ENCODE results near the gene RCN1. TPM values are rescaled to one million over a fixed set of nuclear protein-coding genes. Genes with fewer than 3 reads are reported as not detected.

The RCN1 gene
- total and polyA plus RNA-seq, 2 donors (not counting 3 experiments of a cell fraction or from before 2014, with no cell fraction given): 174 to 285 TPM

DNA sequence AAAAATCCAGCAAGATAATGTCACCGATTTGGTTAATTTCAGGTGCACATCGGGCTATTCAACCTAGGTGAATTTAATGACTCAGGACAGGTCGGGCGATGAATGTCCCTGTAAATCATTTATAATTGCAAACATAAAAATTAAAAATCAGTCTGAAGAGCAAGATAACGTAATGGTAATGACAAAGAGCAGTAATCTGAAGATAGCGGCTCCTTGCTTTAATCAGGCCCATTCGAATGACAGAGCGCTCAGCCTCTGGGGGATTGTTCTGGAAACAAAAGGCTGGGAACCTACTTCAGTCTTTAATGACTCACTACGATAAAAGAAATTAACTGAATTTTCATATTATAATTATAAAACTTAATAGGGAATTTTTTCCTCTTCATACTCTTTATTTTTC, 61.3 kb downstream of the RCN1 start:
- Histone ChIP-seq H3K9me1 (replicated peaks; ENCODE audit: control insufficient read depth, extremely low read depth, insufficient read depth, low read length) (no peaks in the 10 kb centered on the region), H3K4me3 (replicated peaks in 1 of 3; ENCODE audit: insufficient read depth in 1 of 3, low read depth in 1 of 3, low read length in 3 of 3) (no peak overlapping the region), H3K79me2 (ENCODE audit: control insufficient read depth, insufficient read depth, low read length) (no peaks in the 10 kb centered on the region), H3K4me2 (ENCODE audit: insufficient read depth, low read length) (no peak overlapping the region), H2AFZ (ENCODE audit: low read depth, low read length) (no peak overlapping the region), H3K27ac (ENCODE audit: insufficient read depth, low read depth, low read length) (no peak overlapping the region), H3K27me3 (ENCODE audit: control insufficient read depth in 2 of 2, insufficient read depth in 2 of 2, low read length in 2 of 2) (no peaks in the 10 kb centered on the region), H3K36me3 (ENCODE audit: control insufficient read depth in 2 of 2, extremely low read depth in 1 of 2, insufficient read depth in 2 of 2, low read length in 2 of 2) (no peaks in the 10 kb centered on the region), H3K9ac (replicated peaks; ENCODE audit: extremely low read depth, insufficient read depth, low read length) (no peak overlapping the region), H3K9me3 (replicated peaks; ENCODE audit: control insufficient read depth, insufficient read depth, low read length) (no peaks in the 10 kb centered on the region), H4K20me1 (replicated peaks; ENCODE audit: control insufficient read depth, extremely low read depth, insufficient read depth, low read length) (no peaks in the 10 kb centered on the region), H3K4me1 (ENCODE audit: control insufficient read depth, extremely low read depth, insufficient read depth, low read length) (peaks cover 2% of the 10 kb centered on the region)
- dilution Hi-C loops (cut with MboI; ENCODE audit: extremely low pct_ligation_motif_present, low sequenced_read_pairs): loop anchor here (25.0 kb wide), 1 partner anchor 115 kb away; no protein-coding TSS in a partner anchor
- ChIA-PET POLR2A (no interaction called here), CTCF (interaction anchor here (3.4 to 6.2 kb wide), 2 partner anchors 15 to 100 kb away, joined by 16 to 97 read pairs; no protein-coding TSS in a partner anchor)
- BruUV-seq (replicated peaks): no TSS peak
- TF ChIP-seq FOS (IDR thresholded peaks at IDR 0.05; ENCODE audit: borderline replicate concordance, insufficient read depth, low read length) (no peak), POLR2A (IDR thresholded peaks at IDR 0.05; ENCODE audit: low read depth, low read length) (no peak), GATA2 (IDR thresholded peaks at IDR 0.05; ENCODE audit: insufficient read depth, insufficient read length, low read depth, low read length) (no peak), EZH2 (IDR thresholded peaks at IDR 0.05; ENCODE audit: borderline replicate concordance, low read depth, low read length, severe bottlenecking) (no peak), JUN (IDR thresholded peaks at IDR 0.05; ENCODE audit: borderline replicate concordance, insufficient read depth, insufficient read length, low read depth) (no peak), MYC (IDR thresholded peaks at IDR 0.05; ENCODE audit: low read depth, low read length) (no peak)
- TF ChIP-seq, protein P1, sequence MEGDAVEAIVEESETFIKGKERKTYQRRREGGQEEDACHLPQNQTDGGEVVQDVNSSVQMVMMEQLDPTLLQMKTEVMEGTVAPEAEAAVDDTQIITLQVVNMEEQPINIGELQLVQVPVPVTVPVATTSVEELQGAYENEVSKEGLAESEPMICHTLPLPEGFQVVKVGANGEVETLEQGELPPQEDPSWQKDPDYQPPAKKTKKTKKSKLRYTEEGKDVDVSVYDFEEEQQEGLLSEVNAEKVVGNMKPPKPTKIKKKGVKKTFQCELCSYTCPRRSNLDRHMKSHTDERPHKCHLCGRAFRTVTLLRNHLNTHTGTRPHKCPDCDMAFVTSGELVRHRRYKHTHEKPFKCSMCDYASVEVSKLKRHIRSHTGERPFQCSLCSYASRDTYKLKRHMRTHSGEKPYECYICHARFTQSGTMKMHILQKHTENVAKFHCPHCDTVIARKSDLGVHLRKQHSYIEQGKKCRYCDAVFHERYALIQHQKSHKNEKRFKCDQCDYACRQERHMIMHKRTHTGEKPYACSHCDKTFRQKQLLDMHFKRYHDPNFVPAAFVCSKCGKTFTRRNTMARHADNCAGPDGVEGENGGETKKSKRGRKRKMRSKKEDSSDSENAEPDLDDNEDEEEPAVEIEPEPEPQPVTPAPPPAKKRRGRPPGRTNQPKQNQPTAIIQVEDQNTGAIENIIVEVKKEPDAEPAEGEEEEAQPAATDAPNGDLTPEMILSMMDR (IDR thresholded peaks at IDR 0.05; ENCODE audit: extremely low read depth in 1 of 2, insufficient read depth in 1 of 2, low read depth in 1 of 2, low read length in 2 of 2): no peak
- TF ChIP-seq, protein P2, sequence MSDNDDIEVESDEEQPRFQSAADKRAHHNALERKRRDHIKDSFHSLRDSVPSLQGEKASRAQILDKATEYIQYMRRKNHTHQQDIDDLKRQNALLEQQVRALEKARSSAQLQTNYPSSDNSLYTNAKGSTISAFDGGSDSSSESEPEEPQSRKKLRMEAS (IDR thresholded peaks at IDR 0.05; ENCODE audit: insufficient read depth, insufficient read length): no peak
- DNase-seq (ENCODE audit: low read depth, low spot score): no peak
- intact Hi-C loops (cut with micrococcal nuclease): loop anchor here (5.0 kb wide), 1 partner anchor 50 kb away; no protein-coding TSS in a partner anchor
- no peak for FAIRE-seq
